MM.1S (cell line): ENCODE measurements around the gene FFAR2.

Source experiments
- DNase-seq: peaks from one replicate; pipeline ENCODE4 v3.0.0-alpha.2; 2015
- H2AFZ ChIP-seq: fragments of 300-600 bp; sonication (generic); 2 replicates; pipeline ENCODE4 v1.6.0; 2016; ENCODE audit warnings: antibody characterized with exemption, low read length
- H3F3A ChIP-seq: fragments of 300-600 bp; sonication (generic); 2 replicates; pipeline ENCODE4 v1.6.1; 2016; ENCODE audit warnings: mild to moderate bottlenecking, antibody characterized with exemption, low read length, moderate library complexity, mixed read lengths; ENCODE audit not compliant: insufficient read depth
- H3K27ac ChIP-seq: fragments of 300-600 bp; sonication (generic); 2 replicates; pipeline ENCODE4 v1.5.1; 2016; ENCODE audit warnings: mild to moderate bottlenecking, low read length
- H3K27me3 ChIP-seq: fragments of 300-600 bp; sonication (generic); replicated peaks from 2 replicates; pipeline ENCODE4 v1.6.0; 2016; ENCODE audit warnings: low read length; ENCODE audit not compliant: insufficient read depth
- H3K36me3 ChIP-seq: fragments of 300-600 bp; sonication (generic); replicated peaks from 2 replicates; pipeline ENCODE4 v1.6.1; 2016; ENCODE audit warnings: mild to moderate bottlenecking, low read length, mixed read lengths; ENCODE audit not compliant: insufficient read depth
- H3K4me1 ChIP-seq: fragments of 300-600 bp; sonication (generic); 2 replicates; pipeline ENCODE4 v1.6.1; 2016; ENCODE audit warnings: low read length, mixed read lengths
- H3K4me2 ChIP-seq: fragments of 300-600 bp; sonication (generic); 2 replicates; pipeline ENCODE4 v1.6.0; 2016; ENCODE audit warnings: low read depth, low read length
- H3K4me3 ChIP-seq: fragments of 300-600 bp; sonication (generic); 2 replicates; pipeline ENCODE4 v1.5.1; 2016; ENCODE audit warnings: low read length, mixed read lengths
- H3K79me2 ChIP-seq: fragments of 300-600 bp; sonication (generic); 2 replicates; pipeline ENCODE4 v1.6.1; 2016; ENCODE audit warnings: mixed run types, low read length, mixed read lengths
- H3K9ac ChIP-seq: fragments of 300-600 bp; sonication (generic); 2 replicates; pipeline ENCODE4 v1.6.1; 2016; ENCODE audit warnings: low read length, mixed read lengths
- H3K9me2 ChIP-seq: fragments of 300-600 bp; sonication (generic); replicated peaks from 2 replicates; pipeline ENCODE4 v1.6.1; 2016; ENCODE audit warnings: mild to moderate bottlenecking, low read length, mixed read lengths; ENCODE audit not compliant: insufficient read depth
- H3K9me3 ChIP-seq: fragments of 300-600 bp; sonication (generic); replicated peaks from 2 replicates; pipeline ENCODE4 v1.6.1; 2016; ENCODE audit warnings: mild to moderate bottlenecking, low read length, mixed read lengths; ENCODE audit not compliant: insufficient read depth
- H4K20me1 ChIP-seq: fragments of 300-600 bp; sonication (generic); 2 replicates; pipeline ENCODE4 v1.6.1; 2016; ENCODE audit warnings: mild to moderate bottlenecking, low read length, moderate library complexity, mixed read lengths; ENCODE audit not compliant: insufficient read depth
- CTCF ChIP-seq: fragments of 300-600 bp; sonication (generic); IDR thresholded peaks from 2 replicates; pipeline ENCODE4 v1.5.1; 2016; ENCODE audit warnings: antibody characterized with exemption, low read length, mixed read lengths
- EZH2 ChIP-seq: fragments of 300-600 bp; sonication (generic); optimal IDR thresholded peaks from 2 replicates; pipeline ENCODE3; 2017; ENCODE audit warnings: low read depth, mild to moderate bottlenecking, antibody characterized with exemption, low read length, mixed read lengths
- EZH2phosphoT487 ChIP-seq: fragments of 300-600 bp; sonication (generic); IDR thresholded peaks from 2 replicates; pipeline ENCODE4 v1.6.1; 2018; ENCODE audit warnings: antibody characterized with exemption, low read length

Gene FFAR2

DNA sequence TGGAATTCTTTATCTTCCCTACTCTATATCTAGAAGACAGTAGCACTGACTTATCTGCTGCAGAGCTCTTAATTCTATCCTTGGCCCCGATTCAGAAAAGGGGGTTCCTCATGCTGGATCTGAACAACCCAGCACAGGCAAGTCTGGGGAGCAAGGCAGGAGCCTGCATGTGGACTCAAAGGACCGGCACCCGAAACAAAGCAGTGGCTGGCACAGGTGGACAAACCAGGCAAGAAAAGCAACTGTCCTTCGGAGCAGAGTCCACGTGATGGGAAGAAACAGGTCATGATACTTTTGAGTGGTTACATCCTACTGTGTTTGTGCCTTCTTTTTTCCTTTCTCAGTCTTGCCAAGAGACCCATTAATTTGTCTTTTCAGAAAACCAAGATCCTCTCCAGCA, 38.9 kb upstream of the FFAR2 start:
- H3K27me3 ChIP-seq: peaks cover 8% of the 10 kb centered on the region; the same call in 1 of the 2 replicates
- H3K79me2 ChIP-seq: no peaks in the 10 kb centered on the region
- H3K27ac ChIP-seq: peak overlapping the region; percentile 48; the same call in 1 of the 2 replicates
- no peaks in the 10 kb centered on the region for H3F3A ChIP-seq
- peaks cover 10% of the 10 kb centered on the region; the same call in 1 of the 2 replicates for H3K4me1 ChIP-seq
- no peaks in the 10 kb centered on the region for H4K20me1 ChIP-seq
- no peak overlapping the region for H2AFZ ChIP-seq
- TF ChIP-seq CTCF: no peak
- TF ChIP-seq EZH2: no peak
- TF ChIP-seq EZH2phosphoT487: no peak
- no peaks in the 10 kb centered on the region for H3K36me3 ChIP-seq
- no peak overlapping the region for H3K9ac ChIP-seq
- no peak for DNase-seq
- no peak overlapping the region for H3K4me3 ChIP-seq
- H3K9me2 ChIP-seq: no peaks in the 10 kb centered on the region
- H3K9me3 ChIP-seq: no peaks in the 10 kb centered on the region
- peak overlapping the region; percentile 25; the same call in 1 of the 2 replicates for H3K4me2 ChIP-seq

DNA sequence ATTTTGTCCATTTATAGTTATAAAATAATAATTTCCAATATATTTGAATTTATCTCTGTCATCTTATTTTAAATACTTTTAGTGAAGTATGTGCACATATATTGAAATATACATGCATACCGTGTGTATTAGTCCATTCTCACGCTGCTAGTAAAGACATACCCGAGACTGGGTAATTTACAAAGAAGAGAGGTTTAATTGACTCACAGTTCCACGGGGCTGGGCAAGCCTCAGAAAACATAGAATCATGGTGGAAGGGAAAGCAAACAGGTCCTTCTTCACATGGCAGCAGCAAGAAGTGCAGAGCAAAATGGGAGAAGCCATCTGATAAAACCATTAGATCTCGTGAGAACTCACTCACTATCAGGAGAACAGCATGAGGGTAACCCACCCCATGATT, 37.6 kb upstream of the FFAR2 start:
- Histone ChIP-seq H3K9me3 (no peaks in the 10 kb centered on the region), H3K4me2 (no peak overlapping the region), H3K79me2 (no peaks in the 10 kb centered on the region), H3F3A (no peaks in the 10 kb centered on the region), H3K4me3 (no peak overlapping the region), H3K4me1 (peaks cover 10% of the 10 kb centered on the region; the same call in 1 of the 2 replicates), H3K9me2 (no peaks in the 10 kb centered on the region), H3K27ac (no peak overlapping the region), H3K27me3 (peaks cover 8% of the 10 kb centered on the region; the same call in 1 of the 2 replicates), H3K36me3 (no peaks in the 10 kb centered on the region), H4K20me1 (no peaks in the 10 kb centered on the region), H3K9ac (no peak overlapping the region), H2AFZ (no peak overlapping the region)
- DNase-seq: no peak
- no peak for TF ChIP-seq CTCF
- no peak for TF ChIP-seq EZH2phosphoT487
- no peak for TF ChIP-seq EZH2

DNA sequence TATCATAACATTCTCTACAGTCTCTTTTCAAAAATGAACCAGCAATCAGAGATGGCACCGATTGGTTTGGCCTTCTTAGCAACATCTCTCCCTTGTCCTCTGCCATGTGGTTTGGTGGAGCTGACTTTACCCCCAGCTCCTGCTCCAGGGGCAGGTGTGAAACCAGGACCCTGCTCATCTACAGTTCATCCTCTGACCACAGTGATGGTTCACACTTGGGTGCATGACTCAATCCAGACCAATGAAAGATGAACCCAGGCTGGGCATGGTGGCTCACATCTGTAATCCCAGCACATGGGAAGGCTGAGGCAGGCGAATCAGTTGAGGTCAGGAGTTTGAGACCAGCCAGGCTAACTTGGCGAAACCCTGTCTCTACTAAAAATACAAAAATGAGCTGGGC, 33.6 kb upstream of the FFAR2 start:
- H3K27ac ChIP-seq: no peak overlapping the region
- no peaks in the 10 kb centered on the region for H4K20me1 ChIP-seq
- TF ChIP-seq CTCF (no peak), EZH2phosphoT487 (no peak), EZH2 (no peak)
- H3F3A ChIP-seq: no peaks in the 10 kb centered on the region
- no peak overlapping the region for H3K9ac ChIP-seq
- H3K4me2 ChIP-seq: no peak overlapping the region
- no peaks in the 10 kb centered on the region for H3K79me2 ChIP-seq
- DNase-seq: no peak
- H3K4me3 ChIP-seq: no peak overlapping the region
- H3K36me3 ChIP-seq: no peaks in the 10 kb centered on the region
- no peaks in the 10 kb centered on the region for H3K9me2 ChIP-seq
- 0 out of 2 replicates have a peak, but pooled peaks cover 3% of the 10 kb centered on the region for H3K4me1 ChIP-seq
- no peaks in the 10 kb centered on the region for H3K9me3 ChIP-seq
- H3K27me3 ChIP-seq: peaks cover 6% of the 10 kb centered on the region
- H2AFZ ChIP-seq: no peak overlapping the region
